Fibroblast of lung (primary cell): ENCODE data around the gene DBET. TPM values are rescaled to one million over a fixed set of nuclear protein-coding genes. Genes with fewer than 3 reads are reported as not detected.
A peak's percentile ranks its signal among the peaks of the same experiment; 100 is the strongest.
"Not testable (repeated sequence)": the region's sequence is repeated elsewhere in the genome, so short reads cannot be mapped to it uniquely, and the experiment has no call there.

Experiments used
- DNase-seq, 2 donors: peaks; one replicate each; pipeline versions ENCODE4 v3.0.0 to v3.0.0-alpha.2; 2010; ENCODE audit warnings: low read depth in 2 of 2
- H2AFZ ChIP-seq: 2 replicates; pipeline ENCODE4 v1.5.1; 2012; ENCODE audit warnings: low read length, control low read depth, inconsistent platforms
- H3K27ac ChIP-seq: 2 replicates; pipeline ENCODE4 v1.5.1; 2011; ENCODE audit warnings: low read length, control low read depth; ENCODE audit not compliant: insufficient read depth
- H3K27me3 ChIP-seq: 2 replicates; pipeline ENCODE4 v1.5.1; 2011; ENCODE audit warnings: mild to moderate bottlenecking, low read length; ENCODE audit not compliant: control insufficient read depth, insufficient read depth
- H3K36me3 ChIP-seq: 2 replicates; pipeline ENCODE4 v1.5.1; 2011; ENCODE audit warnings: low read length; ENCODE audit not compliant: control insufficient read depth, insufficient read depth
- H3K4me1 ChIP-seq: 2 replicates; pipeline ENCODE4 v1.5.1; 2011; ENCODE audit warnings: low read length; ENCODE audit not compliant: control insufficient read depth, insufficient read depth; ENCODE audit errors: extremely low read depth
- H3K4me2 ChIP-seq: 2 replicates; pipeline ENCODE4 v1.5.1; 2011; ENCODE audit warnings: low read length, control low read depth; ENCODE audit not compliant: insufficient read depth; ENCODE audit errors: extremely low read depth
- H3K4me3 ChIP-seq, 4 experiments: fragments of 200-600 bp in 1 of 4; sonication (generic) in 1 of 4; replicated peaks in 1 of 4; 2 replicates each; pipeline ENCODE4 v1.5.1; 2011 to 2016; ENCODE audit warnings: low read length in 4 of 4, low read depth in 3 of 4, mild to moderate bottlenecking in 3 of 4, control low read depth in 2 of 4, inconsistent platforms in 1 of 4, mixed read lengths in 1 of 4; ENCODE audit not compliant: insufficient read depth in 1 of 4; ENCODE audit errors: control extremely low read depth in 1 of 4
- H3K79me2 ChIP-seq: 2 replicates; pipeline ENCODE4 v1.5.1; 2012; ENCODE audit warnings: mild to moderate bottlenecking, low read length, inconsistent platforms; ENCODE audit not compliant: control insufficient read depth, insufficient read depth
- H3K9ac ChIP-seq: 2 replicates; pipeline ENCODE4 v1.5.1; 2011; ENCODE audit warnings: mild to moderate bottlenecking, low read length, control low read depth; ENCODE audit not compliant: insufficient read depth
- H3K9me3 ChIP-seq: 2 replicates; pipeline ENCODE4 v1.5.1; 2012; ENCODE audit warnings: low read depth, low read length; ENCODE audit not compliant: control insufficient read depth, insufficient read depth
- H4K20me1 ChIP-seq: 2 replicates; pipeline ENCODE4 v1.5.1; 2011; ENCODE audit warnings: low read length; ENCODE audit not compliant: control insufficient read depth, insufficient read depth; ENCODE audit errors: extremely low read depth
- CTCF ChIP-seq, 2 donors: IDR thresholded peaks in 1 of 2; conservative IDR thresholded peaks in 1 of 2; 1 replicate in 1 of 2; 2 replicates in 1 of 2; pipeline ENCODE4 v1.5.1; 2011 to 2012; ENCODE audit warnings: low read length in 2 of 2, control low read depth in 1 of 2, inconsistent platforms in 1 of 2, low read depth in 1 of 2, mild to moderate bottlenecking in 1 of 2
- EZH2 ChIP-seq: IDR thresholded peaks from 2 replicates; pipeline ENCODE4 v1.5.1; 2012; ENCODE audit warnings: low read length, control low read depth, mild to moderate bottlenecking; ENCODE audit errors: missing control alignments
- polyA plus RNA-seq, 2 donors: library from polyadenylated mRNA; depleted of rRNA in 1 of 2; stranded (reverse) in 1 of 2; unstranded in 1 of 2; fragments of >200 nt; gene quantifications; 2 replicates each; pipeline ENCODE4 v1.2.1, GENCODE V29; 2011 to 2012; ENCODE audit warnings: missing spikeins in 1 of 2
- total RNA-seq: library from RNA; depleted of rRNA; stranded (reverse); fragments of >200 nt; gene quantifications from 2 replicates; pipeline ENCODE4 v1.2.1, GENCODE V29; 2014

The DBET gene
- total and polyA plus RNA-seq, 2 donors (not counting 1 experiment from before 2014, with no cell fraction given): not detected

- Histone ChIP-seq H2AFZ (no peak overlapping the region), H3K27me3 (peaks cover 45% of the 10 kb centered on the region), H3K9ac (no peak overlapping the region), H3K9me3 (no peaks in the 10 kb centered on the region), H3K4me3 (no peak overlapping the region), H3K79me2 (no peaks in the 10 kb centered on the region), H3K4me1 (no peaks in the 10 kb centered on the region), H3K36me3 (no peaks in the 10 kb centered on the region), H3K4me2 (no peak overlapping the region), H3K27ac (no peak overlapping the region), H4K20me1 (no peaks in the 10 kb centered on the region)
- TF ChIP-seq EZH2 (no peak), CTCF (conservative IDR thresholded peaks at IDR 0.05 in 1 of 2, IDR thresholded peaks at IDR 0.05 in 1 of 2; ENCODE audit: low read depth in 1 of 2, low read length in 2 of 2) (no peak)
- DNase-seq: no peak
Observed at GRCh38 chr4:190018201-190018920, 45.9 kb upstream of the DBET start.

- H3K27me3 ChIP-seq: peaks cover 45% of the 10 kb centered on the region
- H3K9me3 ChIP-seq: no peaks in the 10 kb centered on the region
- H4K20me1 ChIP-seq: no peaks in the 10 kb centered on the region
- no peak overlapping the region for H3K27ac ChIP-seq
- no peak overlapping the region for H3K4me3 ChIP-seq
- no peaks in the 10 kb centered on the region for H3K4me1 ChIP-seq
- no peak for DNase-seq
- no peak overlapping the region for H3K4me2 ChIP-seq
- H2AFZ ChIP-seq: no peak overlapping the region
- H3K36me3 ChIP-seq: no peaks in the 10 kb centered on the region
- H3K9ac ChIP-seq: no peak overlapping the region
- peak; percentile 19 for TF ChIP-seq EZH2
- TF ChIP-seq CTCF (conservative IDR thresholded peaks at IDR 0.05 in 1 of 2, IDR thresholded peaks at IDR 0.05 in 1 of 2; ENCODE audit: low read depth in 1 of 2, low read length in 2 of 2): no peak
- H3K79me2 ChIP-seq: no peaks in the 10 kb centered on the region
Observed at GRCh38 chr4:190019023-190019858, 45.1 kb upstream of the DBET start.

DNA sequence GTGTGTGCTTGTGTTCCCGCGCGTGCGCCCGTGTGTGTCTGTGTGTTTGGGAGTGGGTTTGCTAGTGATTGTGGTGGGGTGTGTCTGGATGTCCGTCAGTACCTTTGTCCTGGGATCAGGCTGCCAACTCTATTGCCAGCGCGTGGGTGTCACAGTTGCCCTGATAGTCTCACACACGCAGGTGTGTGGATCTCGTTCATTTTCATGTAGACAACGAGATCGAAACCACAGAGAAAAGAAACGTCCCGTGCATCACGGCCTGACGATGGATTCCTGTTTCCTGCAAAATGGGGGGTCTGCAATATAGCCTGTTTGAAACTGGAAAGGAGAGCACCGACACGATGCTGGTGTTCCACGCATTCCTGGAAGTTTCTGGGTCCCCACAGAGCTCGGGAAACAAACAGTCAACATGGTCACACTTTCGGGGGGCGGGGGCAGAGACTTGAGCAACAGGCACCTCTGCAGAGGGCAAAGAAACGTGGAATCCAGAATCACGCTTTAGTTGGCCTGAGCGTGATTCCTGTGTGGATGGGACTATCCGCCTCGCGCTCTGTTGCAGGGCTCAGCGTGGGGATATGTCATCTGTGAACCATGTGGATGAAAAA is 44.3 kb upstream of the DBET start:
- not testable (repeated sequence) for H3K9me3 ChIP-seq, H2AFZ ChIP-seq, H3K36me3 ChIP-seq, H3K4me2 ChIP-seq, H3K4me3 ChIP-seq, H3K79me2 ChIP-seq, DNase-seq, H3K4me1 ChIP-seq, H3K9ac ChIP-seq, H3K27ac ChIP-seq, H4K20me1 ChIP-seq
- H3K27me3 ChIP-seq: peaks cover 45% of the 10 kb centered on the region
- TF ChIP-seq EZH2: peak; percentile 13
